ENCODE measurements around the gene SLC6A8.
A peak's percentile ranks its signal among the peaks of the same experiment; 100 is the strongest.
"Not testable (repeated sequence)": the region's sequence is repeated elsewhere in the genome, so short reads cannot be mapped to it uniquely, and the experiment has no call there.

The SLC6A8 gene

GRCh38 chrX:153689654-153690465 lies 2.1 kb downstream of the SLC6A8 start:
- ATAC-seq (replicated peaks) (no peak), DNase-seq (no peak)
- no peaks in the 10 kb centered on the region for H3K9me3 Mint-ChIP-seq
- H3K4me1 Mint-ChIP-seq (ENCODE audit: low read depth in 2 of 2): no peaks in the 10 kb centered on the region
- H3K27ac Mint-ChIP-seq: no peak overlapping the region
- H3K4me3 Mint-ChIP-seq: peak overlapping the region in 1 of 2 donors; percentile 14
- peaks cover 0 to 8% of the 10 kb centered on the region in 2 donors for H3K27me3 Mint-ChIP-seq
- H3K36me3 Mint-ChIP-seq (ENCODE audit: insufficient read depth): peaks cover 3% of the 10 kb centered on the region

GRCh38 chrX:153690466-153690865 lies 2.7 kb downstream of the SLC6A8 start:
- no peaks in the 10 kb centered on the region for H3K4me1 Mint-ChIP-seq (ENCODE audit: low read depth in 2 of 2)
- H3K4me3 Mint-ChIP-seq: no peak overlapping the region
- H3K27me3 Mint-ChIP-seq: peaks cover 0 to 8% of the 10 kb centered on the region in 2 donors
- H3K9me3 Mint-ChIP-seq: no peaks in the 10 kb centered on the region
- H3K27ac Mint-ChIP-seq: no peak overlapping the region
- H3K36me3 Mint-ChIP-seq (ENCODE audit: insufficient read depth): peaks cover 6% of the 10 kb centered on the region
- DNase-seq (no peak), ATAC-seq (replicated peaks) (no peak)

GRCh38 chrX:153691032-153691827 lies 3.5 kb downstream of the SLC6A8 start:
- not testable (repeated sequence) for DNase-seq; H3K36me3 Mint-ChIP-seq (ENCODE audit: insufficient read depth); H3K4me1 Mint-ChIP-seq (ENCODE audit: low read depth in 2 of 2); ATAC-seq (replicated peaks); H3K27me3 Mint-ChIP-seq; H3K4me3 Mint-ChIP-seq; H3K9me3 Mint-ChIP-seq; H3K27ac Mint-ChIP-seq

DNA sequence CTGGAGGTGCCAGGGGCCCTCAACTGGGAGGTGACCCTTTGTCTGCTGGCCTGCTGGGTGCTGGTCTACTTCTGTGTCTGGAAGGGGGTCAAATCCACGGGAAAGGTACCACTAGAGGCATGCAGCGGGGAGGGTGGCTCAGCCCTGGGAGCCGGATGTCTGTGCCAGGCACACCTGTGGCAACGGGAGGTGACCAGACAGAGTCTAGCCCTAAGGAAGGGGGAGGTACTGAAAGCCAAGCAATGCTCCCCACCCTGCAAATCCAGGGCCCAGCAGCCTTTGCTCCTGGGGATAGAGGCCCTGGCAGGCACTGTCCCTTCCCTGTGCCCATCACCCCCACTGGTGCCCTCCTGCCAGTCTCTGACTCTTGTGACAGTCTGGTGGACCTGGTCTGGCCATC lies 4.3 kb downstream of the SLC6A8 start:
- ATAC-seq (replicated peaks) (no peak), DNase-seq (no peak)
- no peak overlapping the region for H3K4me3 Mint-ChIP-seq
- peaks cover 9% of the 10 kb centered on the region for H3K36me3 Mint-ChIP-seq (ENCODE audit: insufficient read depth)
- no peaks in the 10 kb centered on the region for H3K9me3 Mint-ChIP-seq
- no peaks in the 10 kb centered on the region for H3K4me1 Mint-ChIP-seq (ENCODE audit: low read depth in 2 of 2)
- H3K27me3 Mint-ChIP-seq: no peaks in the 10 kb centered on the region
- no peak overlapping the region for H3K27ac Mint-ChIP-seq

DNA sequence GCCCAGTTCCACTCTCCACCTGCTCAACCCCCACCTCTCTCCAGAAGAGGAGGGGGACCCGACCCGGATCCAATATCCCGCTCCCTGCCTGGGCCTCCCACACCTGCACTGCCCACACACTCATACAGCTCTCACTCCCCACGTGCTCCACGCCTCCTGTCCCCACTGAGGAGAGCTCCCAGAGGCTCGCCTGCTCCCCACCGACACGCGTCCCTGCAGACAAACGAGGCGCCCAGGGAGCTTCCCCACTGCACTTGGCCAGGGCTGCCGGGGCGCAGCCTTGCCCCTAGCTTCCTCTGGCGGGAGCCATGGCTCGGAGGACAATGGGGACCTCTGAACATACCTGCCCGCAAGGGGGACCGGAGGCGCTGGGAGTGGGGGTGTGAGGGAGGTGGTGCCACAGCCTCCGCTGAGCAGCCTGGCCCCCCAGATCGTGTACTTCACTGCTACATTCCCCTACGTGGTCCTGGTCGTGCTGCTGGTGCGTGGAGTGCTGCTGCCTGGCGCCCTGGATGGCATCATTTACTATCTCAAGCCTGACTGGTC lies 5.0 kb downstream of the SLC6A8 start:
- Mint-ChIP-seq H3K9me3 (no peaks in the 10 kb centered on the region), H3K27ac (no peak overlapping the region), H3K27me3 (no peaks in the 10 kb centered on the region), H3K4me3 (no peak overlapping the region), H3K36me3 (ENCODE audit: insufficient read depth) (peaks cover 10% of the 10 kb centered on the region), H3K4me1 (ENCODE audit: low read depth in 2 of 2) (peaks cover 0 to 1% of the 10 kb centered on the region in 2 donors)
- DNase-seq: no peak
- no peak for ATAC-seq (replicated peaks)

- ATAC-seq (replicated peaks): no peak
- Mint-ChIP-seq H3K4me1 (ENCODE audit: low read depth in 2 of 2) (peaks cover 0 to 1% of the 10 kb centered on the region in 2 donors), H3K4me3 (no peak overlapping the region), H3K27me3 (no peaks in the 10 kb centered on the region), H3K36me3 (ENCODE audit: insufficient read depth) (peaks cover 10% of the 10 kb centered on the region), H3K9me3 (no peaks in the 10 kb centered on the region), H3K27ac (peak overlapping the region in 1 of 2 donors; percentile 17)
- DNase-seq: no peak
Observed at GRCh38 chrX:153693216-153694086, 5.7 kb downstream of the SLC6A8 start.

- H3K27ac Mint-ChIP-seq; H3K4me3 Mint-ChIP-seq; H3K4me1 Mint-ChIP-seq (ENCODE audit: low read depth in 2 of 2); DNase-seq; H3K27me3 Mint-ChIP-seq; H3K9me3 Mint-ChIP-seq; ATAC-seq (replicated peaks): not testable (repeated sequence)
- peaks cover 10% of the 10 kb centered on the region for H3K36me3 Mint-ChIP-seq (ENCODE audit: insufficient read depth)
Observed at GRCh38 chrX:153694256-153694655, 6.5 kb downstream of the SLC6A8 start.

GRCh38 chrX:153694687-153695270 lies 7.1 kb downstream of the SLC6A8 start:
- peaks cover 0 to 3% of the 10 kb centered on the region in 2 donors for H3K4me1 Mint-ChIP-seq (ENCODE audit: low read depth in 2 of 2)
- ATAC-seq (replicated peaks) (no peak), DNase-seq (no peak)
- H3K36me3 Mint-ChIP-seq (ENCODE audit: insufficient read depth): peaks cover 13% of the 10 kb centered on the region
- no peak overlapping the region for H3K27ac Mint-ChIP-seq
- H3K4me3 Mint-ChIP-seq: no peak overlapping the region
- H3K9me3 Mint-ChIP-seq: no peaks in the 10 kb centered on the region
- H3K27me3 Mint-ChIP-seq: no peaks in the 10 kb centered on the region

DNA sequence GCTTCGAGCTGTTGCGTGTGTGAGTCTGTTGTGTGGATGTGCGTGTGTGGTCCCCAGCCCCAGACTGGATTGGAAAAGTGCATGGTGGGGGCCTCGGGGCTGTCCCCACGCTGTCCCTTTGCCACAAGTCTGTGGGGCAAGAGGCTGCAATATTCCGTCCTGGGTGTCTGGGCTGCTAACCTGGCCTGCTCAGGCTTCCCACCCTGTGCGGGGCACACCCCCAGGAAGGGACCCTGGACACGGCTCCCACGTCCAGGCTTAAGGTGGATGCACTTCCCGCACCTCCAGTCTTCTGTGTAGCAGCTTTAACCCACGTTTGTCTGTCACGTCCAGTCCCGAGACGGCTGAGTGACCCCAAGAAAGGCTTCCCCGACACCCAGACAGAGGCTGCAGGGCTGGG lies 8.4 kb downstream of the SLC6A8 start:
- Mint-ChIP-seq H3K36me3 (ENCODE audit: insufficient read depth) (peaks cover 14% of the 10 kb centered on the region), H3K4me3 (no peak overlapping the region)

GRCh38 chrX:153696538-153696937 lies 8.8 kb downstream of the SLC6A8 start:
- not testable (repeated sequence) for DNase-seq; H3K27ac Mint-ChIP-seq; H3K27me3 Mint-ChIP-seq; ATAC-seq (replicated peaks); H3K4me1 Mint-ChIP-seq (ENCODE audit: low read depth in 2 of 2); H3K4me3 Mint-ChIP-seq; H3K9me3 Mint-ChIP-seq
- peaks cover 15% of the 10 kb centered on the region for H3K36me3 Mint-ChIP-seq (ENCODE audit: insufficient read depth)

More for the DNA sequence above, 8.4 kb downstream of the SLC6A8 start:
- Mint-ChIP-seq H3K27me3 (no peaks in the 10 kb centered on the region), H3K27ac (no peak overlapping the region), H3K4me1 (ENCODE audit: low read depth in 2 of 2) (peaks cover 0 to 3% of the 10 kb centered on the region in 2 donors), H3K9me3 (no peaks in the 10 kb centered on the region)
- no peak for DNase-seq
- ATAC-seq (replicated peaks): no peak

DNA sequence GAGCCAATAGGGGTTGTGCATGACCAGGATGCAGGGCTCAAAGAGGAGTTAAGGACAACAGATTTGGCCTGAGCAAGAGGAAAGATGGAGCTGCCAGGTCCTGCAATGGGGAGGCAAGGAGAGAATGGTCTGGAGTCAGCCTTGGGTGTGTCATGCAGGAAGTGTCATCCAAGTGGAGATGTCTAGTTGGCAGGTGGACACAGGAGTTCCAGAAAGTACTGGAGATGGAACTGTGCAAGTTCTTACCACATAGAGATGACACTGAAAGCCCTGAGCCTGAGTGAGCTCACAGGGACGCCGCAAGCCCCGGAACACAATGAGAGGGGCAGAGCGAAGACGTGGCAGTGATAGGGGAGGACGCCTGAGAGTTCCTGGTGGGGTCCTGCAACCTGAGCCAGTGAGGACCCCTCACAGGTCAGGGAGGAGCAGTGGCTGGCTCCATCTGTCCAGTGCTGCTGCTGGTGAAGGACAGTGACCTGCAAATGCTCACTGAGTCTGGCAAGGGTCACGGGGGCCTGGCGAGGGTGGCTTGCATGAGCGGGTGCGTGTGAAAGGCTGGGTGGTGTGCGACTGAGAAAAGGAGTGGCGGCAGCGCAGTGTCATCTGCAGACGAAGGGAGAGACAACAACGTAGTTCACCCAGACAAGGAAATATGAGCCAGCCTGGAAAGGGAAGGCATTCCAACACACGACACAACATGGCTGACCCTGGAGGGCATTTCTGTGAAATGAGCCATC lies 9.4 kb downstream of the SLC6A8 start:
- not testable (repeated sequence) for H3K4me1 Mint-ChIP-seq (ENCODE audit: low read depth in 2 of 2); H3K4me3 Mint-ChIP-seq; H3K27ac Mint-ChIP-seq; ATAC-seq (replicated peaks); H3K9me3 Mint-ChIP-seq; H3K27me3 Mint-ChIP-seq; DNase-seq
- H3K36me3 Mint-ChIP-seq (ENCODE audit: insufficient read depth): peaks cover 17% of the 10 kb centered on the region
